Islet of Langerhans (tissue), 1 donor: Measurements from ENCODE around the gene MYO1D.

Experiments used
- FAIRE-seq: peaks from one replicate; lab custom pipeline; 2011; peaks lifted over from hg19 to GRCh38; lab: Jason Lieb, UNC

Gene MYO1D

GRCh38 chr17:32854832-32855389, 22.0 kb downstream of the MYO1D start:
- no peak for FAIRE-seq

GRCh38 chr17:32854207-32854606, 22.7 kb downstream of the MYO1D start:
- no peak for FAIRE-seq

GRCh38 chr17:32852811-32853210, 24.1 kb downstream of the MYO1D start:
- FAIRE-seq, result no peak

- no peak for FAIRE-seq
These were observed 27.0 kb downstream of the MYO1D start for GRCh38 chr17:32849879-32850278.

- FAIRE-seq, result no peak
These were observed 28.9 kb downstream of the MYO1D start for GRCh38 chr17:32847977-32848376.

- FAIRE-seq, result peak; percentile 55
These were observed 30.8 kb downstream of the MYO1D start for GRCh38 chr17:32846143-32846542.

- FAIRE-seq, result no peak
These were observed 36.7 kb downstream of the MYO1D start for GRCh38 chr17:32840241-32840640.

- peak; percentile 45 for FAIRE-seq
These were observed 40.4 kb downstream of the MYO1D start for GRCh38 chr17:32836527-32836926.

- FAIRE-seq, result no peak
These were observed 41.6 kb downstream of the MYO1D start for GRCh38 chr17:32835291-32835761.

- FAIRE-seq, result no peak
These were observed 42.8 kb downstream of the MYO1D start for GRCh38 chr17:32834104-32834503.

GRCh38 chr17:32833526-32833925, 43.4 kb downstream of the MYO1D start:
- FAIRE-seq, result no peak

GRCh38 chr17:32833076-32833475, 43.8 kb downstream of the MYO1D start:
- FAIRE-seq, result no peak

GRCh38 chr17:32831627-32832243, 45.2 kb downstream of the MYO1D start:
- FAIRE-seq, result no peak

GRCh38 chr17:32831223-32831622, 45.7 kb downstream of the MYO1D start:
- FAIRE-seq, result no peak

- FAIRE-seq, result no peak
These were observed 48.1 kb downstream of the MYO1D start for GRCh38 chr17:32828822-32829221.

GRCh38 chr17:32827227-32827626, 49.7 kb downstream of the MYO1D start:
- FAIRE-seq, result no peak

- FAIRE-seq, result no peak
These were observed 50.8 kb downstream of the MYO1D start for GRCh38 chr17:32826076-32826475.

- no peak for FAIRE-seq
These were observed 52.6 kb downstream of the MYO1D start for GRCh38 chr17:32824334-32824733.

GRCh38 chr17:32822996-32823395, 53.9 kb downstream of the MYO1D start:
- FAIRE-seq, result no peak

- FAIRE-seq, result peak; percentile 99
These were observed 54.7 kb downstream of the MYO1D start for GRCh38 chr17:32821987-32822934.

- no peak for FAIRE-seq
These were observed 56.5 kb downstream of the MYO1D start for GRCh38 chr17:32820440-32820839.

- FAIRE-seq, result no peak
These were observed 57.1 kb downstream of the MYO1D start for GRCh38 chr17:32819787-32820186.

- FAIRE-seq, result no peak
These were observed 57.9 kb downstream of the MYO1D start for GRCh38 chr17:32819035-32819434.
